Fibroblast of lung (primary cell): ENCODE data around the gene PATE1.

Source experiments
- EZH2 ChIP-seq: IDR thresholded peaks from 2 replicates; pipeline ENCODE4 v1.5.1; 2012; ENCODE audit warnings: low read length, control low read depth, mild to moderate bottlenecking; ENCODE audit errors: missing control alignments
- TF ChIP-seq, protein P1 (sequence below), 2 donors: IDR thresholded peaks in 1 of 2; conservative IDR thresholded peaks in 1 of 2; 1 replicate in 1 of 2; 2 replicates in 1 of 2; pipeline ENCODE4 v1.5.1; 2011 to 2012; ENCODE audit warnings: low read length in 2 of 2, control low read depth in 1 of 2, inconsistent platforms in 1 of 2, low read depth in 1 of 2, mild to moderate bottlenecking in 1 of 2

DNA sequence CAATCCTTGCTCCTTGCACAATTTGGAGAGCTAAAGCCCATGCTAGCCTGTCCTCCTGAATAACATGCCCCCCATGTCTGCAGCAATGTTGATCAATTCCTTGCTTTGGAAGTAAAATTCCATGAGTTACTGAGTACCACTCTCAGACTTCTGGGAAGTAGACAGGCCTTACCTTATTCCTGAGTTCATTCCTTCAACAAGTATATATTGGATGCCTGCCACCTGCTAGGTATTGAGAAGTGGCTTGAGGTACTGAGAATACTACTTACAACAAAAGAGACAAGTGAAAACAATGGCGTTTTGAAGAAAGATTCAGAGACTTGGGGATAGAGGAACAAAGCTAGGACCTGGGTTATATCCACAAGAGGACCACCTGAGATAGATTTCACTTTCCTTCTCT lies 20.2 kb downstream of the PATE1 start:
- TF ChIP-seq, protein P1, sequence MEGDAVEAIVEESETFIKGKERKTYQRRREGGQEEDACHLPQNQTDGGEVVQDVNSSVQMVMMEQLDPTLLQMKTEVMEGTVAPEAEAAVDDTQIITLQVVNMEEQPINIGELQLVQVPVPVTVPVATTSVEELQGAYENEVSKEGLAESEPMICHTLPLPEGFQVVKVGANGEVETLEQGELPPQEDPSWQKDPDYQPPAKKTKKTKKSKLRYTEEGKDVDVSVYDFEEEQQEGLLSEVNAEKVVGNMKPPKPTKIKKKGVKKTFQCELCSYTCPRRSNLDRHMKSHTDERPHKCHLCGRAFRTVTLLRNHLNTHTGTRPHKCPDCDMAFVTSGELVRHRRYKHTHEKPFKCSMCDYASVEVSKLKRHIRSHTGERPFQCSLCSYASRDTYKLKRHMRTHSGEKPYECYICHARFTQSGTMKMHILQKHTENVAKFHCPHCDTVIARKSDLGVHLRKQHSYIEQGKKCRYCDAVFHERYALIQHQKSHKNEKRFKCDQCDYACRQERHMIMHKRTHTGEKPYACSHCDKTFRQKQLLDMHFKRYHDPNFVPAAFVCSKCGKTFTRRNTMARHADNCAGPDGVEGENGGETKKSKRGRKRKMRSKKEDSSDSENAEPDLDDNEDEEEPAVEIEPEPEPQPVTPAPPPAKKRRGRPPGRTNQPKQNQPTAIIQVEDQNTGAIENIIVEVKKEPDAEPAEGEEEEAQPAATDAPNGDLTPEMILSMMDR (conservative IDR thresholded peaks at IDR 0.05 in 1 of 2, IDR thresholded peaks at IDR 0.05 in 1 of 2; ENCODE audit: low read depth in 1 of 2, low read length in 2 of 2), result no peak
- TF ChIP-seq EZH2, result no peak
